Aorta (tissue), 5 donors: ENCODE measurements around the gene ALOX12. TPM values are rescaled to one million over a fixed set of nuclear protein-coding genes. Genes with fewer than 3 reads are reported as not detected.
"Not testable (repeated sequence)": the region's sequence is repeated elsewhere in the genome, so short reads cannot be mapped to it uniquely, and the experiment has no call there.

Experiments
- ATAC-seq: fragments of 200-7000 bp; cut with Tn5 transposase; one replicate; pipeline ENCODE4 v1.9.1; 2022; ENCODE audit warnings: moderate library complexity; ENCODE audit not compliant: low FRiP score
- DNase-seq, 2 donors: peaks; one replicate each; pipeline ENCODE4 v3.0.0-alpha.2; 2020
- H3K27ac ChIP-seq, 2 donors: one replicate each; pipeline ENCODE4 v1.5.1; 2013; ENCODE audit warnings: low read length in 2 of 2, mild to moderate bottlenecking in 2 of 2, moderate library complexity in 2 of 2, control low read depth in 1 of 2, inconsistent platforms in 1 of 2, low read depth in 1 of 2
- H3K27me3 ChIP-seq, 2 donors: one replicate each; pipeline ENCODE4 v1.6.1; 2013; ENCODE audit warnings: control low read depth in 1 of 2, low read length in 1 of 2, mild to moderate bottlenecking in 1 of 2, moderate library complexity in 1 of 2; ENCODE audit not compliant: insufficient read depth in 2 of 2, control insufficient read depth in 1 of 2
- H3K36me3 ChIP-seq, 2 donors: one replicate each; pipeline ENCODE4 v1.6.1; 2013; ENCODE audit warnings: control low read depth in 1 of 2, low read length in 1 of 2, mild to moderate bottlenecking in 1 of 2; ENCODE audit not compliant: insufficient read depth in 2 of 2, control insufficient read depth in 1 of 2
- H3K4me1 ChIP-seq, 2 donors: one replicate each; pipeline ENCODE4 v1.6.1; 2013; ENCODE audit warnings: low read length in 2 of 2, control low read depth in 1 of 2, mild to moderate bottlenecking in 1 of 2, moderate library complexity in 1 of 2; ENCODE audit not compliant: insufficient read depth in 2 of 2, control insufficient read depth in 1 of 2
- H3K4me3 ChIP-seq, 2 donors: one replicate each; pipeline ENCODE4 v1.5.1; 2013; ENCODE audit warnings: low read length in 2 of 2, control low read depth in 1 of 2, mild to moderate bottlenecking in 1 of 2
- H3K9me3 ChIP-seq: one replicate; pipeline ENCODE4 v1.6.1; 2013; ENCODE audit warnings: mild to moderate bottlenecking, low read length; ENCODE audit not compliant: control insufficient read depth
- WGBS, 2 donors: extraction: QIAGEN DNeasy Blood & Tissue Kit; methylation state at CpG; one replicate each; pipeline ENCODE4 v1.1.7; 2013; 5-methylcytosine and 5-hydroxymethylcytosine counted together
- intact Hi-C, 2 donors: fragments of 100-400 bp; cut with DNase I; formaldehyde crosslinking; loops; one replicate each; pipeline versions ENCODE4 v1.14.2 to v1.15.0; 2022
- polyA plus RNA-seq, 2 donors: library from polyadenylated mRNA; stranded (reverse); fragments of 200-250 nt; gene quantifications; one replicate each; pipeline ENCODE4 v1.2.3, GENCODE V29; 2013
- total RNA-seq, 2 donors: library from RNA; stranded (reverse); fragmentation: NEBNext Ultra II Directional; extraction: Animal tissue kit (Norgen Biotek cat#: 25700); gene quantifications; one replicate each; pipeline ENCODE4 v1.2.1, GENCODE V29; 2021
- donor health status: healthy with polysubstance abuse.
- donor health status: Bipolar disorder and iron deficiency.
- donor health status: DM: no; HTN: no; CAD: no.
- donor health status: DM: no; HTN: no; CAD: no.
- donor health status: DM: yes; HTN: yes; CAD: no.

Gene ALOX12
- total and polyA plus RNA-seq, 4 donors: not detected

- intact Hi-C loops, H3K36me3 ChIP-seq, H3K27ac ChIP-seq, ATAC-seq, H3K9me3 ChIP-seq, DNase-seq, H3K4me1 ChIP-seq, H3K27me3 ChIP-seq, H3K4me3 ChIP-seq: not testable (repeated sequence)
- 90 to 93% methylated on average over 5 of the region's 5 CpGs for WGBS, 2 donors
These were observed 16.4 kb upstream of the ALOX12 start for GRCh38 chr17:6979440-6979839.

DNA sequence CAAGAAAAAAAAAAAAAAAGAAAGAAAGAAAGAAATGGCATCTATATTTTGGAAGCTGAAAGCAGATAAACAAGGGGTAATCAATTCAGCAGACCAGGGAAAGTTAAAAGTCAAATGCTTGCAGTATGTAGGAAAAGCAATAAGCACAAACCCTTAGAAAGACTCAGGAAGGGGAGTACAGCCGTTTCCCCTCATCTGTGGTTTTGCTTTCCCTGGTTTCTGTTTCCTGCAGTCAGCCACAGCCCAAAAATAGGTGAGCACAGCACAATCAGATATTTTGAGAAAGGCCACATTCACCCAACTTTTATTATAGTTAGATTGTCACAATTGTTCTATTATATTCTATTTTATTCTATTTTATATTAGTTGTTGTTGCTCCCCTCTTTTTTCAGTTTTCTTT is 14.4 kb upstream of the ALOX12 start:
- intact Hi-C loops: no loop called here
- WGBS, 2 donors: 47 to 50% methylated on average over 1 of the region's 1 CpG
- no peaks in the 10 kb centered on the region for H3K27me3 ChIP-seq
- H3K9me3 ChIP-seq: no peaks in the 10 kb centered on the region
- no peak overlapping the region for H3K27ac ChIP-seq
- DNase-seq (no peak), ATAC-seq (no peak)
- no peaks in the 10 kb centered on the region for H3K36me3 ChIP-seq
- H3K4me1 ChIP-seq: no peaks in the 10 kb centered on the region
- H3K4me3 ChIP-seq: no peak overlapping the region

DNA sequence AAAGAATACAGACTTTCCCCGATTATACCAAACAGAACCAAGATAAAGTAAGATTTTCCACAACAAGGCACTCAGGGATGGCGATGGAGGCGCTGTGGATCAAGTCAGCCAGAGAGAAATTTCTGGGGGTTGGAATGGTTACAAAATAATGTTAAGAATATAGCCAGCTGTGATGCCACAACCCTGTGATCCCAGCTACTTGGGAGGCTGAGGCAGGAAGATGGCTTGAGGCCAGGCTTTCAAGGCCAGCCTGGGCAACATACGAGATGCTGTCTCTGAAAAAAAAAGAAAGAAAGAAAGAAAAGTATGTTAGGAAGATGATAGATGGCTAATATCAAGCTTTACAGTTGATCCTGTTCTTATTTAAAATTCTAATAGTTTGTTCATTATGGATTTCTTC is 10.6 kb upstream of the ALOX12 start:
- H3K4me3 ChIP-seq: no peak overlapping the region
- no peaks in the 10 kb centered on the region for H3K27me3 ChIP-seq
- peaks cover 2% of the 10 kb centered on the region for H3K9me3 ChIP-seq
- WGBS, 2 donors: 56 to 64% methylated on average over 4 of the region's 4 CpGs
- no peak for DNase-seq
- H3K36me3 ChIP-seq: no peaks in the 10 kb centered on the region
- ATAC-seq: no peak
- intact Hi-C loops: no loop called here
- no peak overlapping the region for H3K27ac ChIP-seq
- H3K4me1 ChIP-seq: no peaks in the 10 kb centered on the region

DNA sequence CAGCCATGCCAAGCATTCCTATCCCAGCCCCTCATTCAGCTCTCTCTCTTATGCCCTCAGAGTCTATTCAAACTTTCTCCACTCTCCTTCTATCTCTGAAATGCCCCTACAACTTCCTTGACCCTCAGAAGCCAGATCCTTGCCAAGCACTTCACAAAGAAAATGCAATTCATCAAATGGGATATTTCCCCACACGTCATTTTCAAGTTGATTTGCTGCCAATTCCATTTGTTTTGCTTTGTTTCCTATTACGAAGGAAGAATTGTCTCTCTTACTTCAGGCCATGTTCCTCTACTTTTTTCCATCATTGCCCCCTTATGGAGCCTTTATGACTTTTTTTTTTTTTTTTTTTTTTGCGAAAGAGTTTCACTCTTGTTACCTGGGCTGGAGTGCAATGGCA is 9.2 kb upstream of the ALOX12 start:
- no peak for ATAC-seq
- DNase-seq: no peak

DNA sequence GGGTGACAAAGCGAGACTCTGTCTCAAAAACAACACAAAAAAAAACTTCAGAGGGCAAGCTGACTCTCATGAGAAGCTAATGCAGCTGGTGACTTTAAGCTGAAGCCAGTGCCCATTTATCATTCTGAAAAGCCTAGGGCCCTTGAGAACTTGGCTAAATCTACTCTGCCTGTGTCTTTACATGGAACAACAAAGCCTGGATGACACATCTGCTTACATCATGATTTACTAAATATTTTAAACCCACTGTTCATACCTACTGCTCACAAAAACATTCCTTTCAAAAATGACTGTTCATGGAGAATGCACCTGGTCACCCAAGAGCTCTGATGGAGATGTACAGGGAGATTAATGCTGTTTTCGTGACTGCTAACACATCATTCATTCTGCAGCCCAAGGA is 6.1 kb upstream of the ALOX12 start:
- ATAC-seq (no peak), DNase-seq (no peak)
- no peaks in the 10 kb centered on the region for H3K4me1 ChIP-seq
- H3K9me3 ChIP-seq: peaks cover 2% of the 10 kb centered on the region
- H3K36me3 ChIP-seq: no peaks in the 10 kb centered on the region
- no peaks in the 10 kb centered on the region for H3K27me3 ChIP-seq
- no peak overlapping the region for H3K4me3 ChIP-seq
- intact Hi-C loops: no loop called here
- WGBS, 2 donors: 58 to 71% methylated on average over 2 of the region's 2 CpGs
- no peak overlapping the region for H3K27ac ChIP-seq

More for the DNA sequence above, 9.2 kb upstream of the ALOX12 start:
- no peak overlapping the region for H3K27ac ChIP-seq
- H3K36me3 ChIP-seq: no peaks in the 10 kb centered on the region
- H3K27me3 ChIP-seq: no peaks in the 10 kb centered on the region
- H3K9me3 ChIP-seq: peaks cover 2% of the 10 kb centered on the region
- no peak overlapping the region for H3K4me3 ChIP-seq
- H3K4me1 ChIP-seq: no peaks in the 10 kb centered on the region
- WGBS, 2 donors: 38 to 40% methylated on average over 3 of the region's 3 CpGs
- intact Hi-C loops: no loop called here

DNA sequence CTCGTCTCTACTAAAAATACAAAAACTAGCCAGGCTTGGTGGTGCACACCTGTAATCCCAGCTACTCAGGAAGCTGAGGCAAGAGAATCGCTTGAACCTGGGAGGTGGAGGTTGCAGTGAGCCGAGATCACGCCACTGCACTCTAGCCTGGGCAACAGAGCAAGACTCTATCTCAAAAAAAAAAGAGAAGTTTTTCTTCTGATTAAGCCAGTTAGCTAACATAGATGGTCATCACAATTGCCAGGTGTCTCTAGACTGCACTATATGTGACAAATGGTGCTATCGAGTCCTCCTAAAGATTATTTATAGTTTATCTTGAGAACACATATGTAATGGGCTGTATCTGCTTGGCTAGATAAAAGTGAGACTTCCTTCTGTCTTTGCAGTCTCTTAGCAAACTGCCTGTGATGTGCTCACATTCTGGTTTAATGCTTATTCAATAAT is 2.2 kb upstream of the ALOX12 start:
- ATAC-seq, intact Hi-C loops, H3K27ac ChIP-seq, H3K36me3 ChIP-seq, H3K9me3 ChIP-seq, DNase-seq, H3K4me1 ChIP-seq, H3K27me3 ChIP-seq, H3K4me3 ChIP-seq: not testable (repeated sequence)
- WGBS, 2 donors: 62 to 68% methylated on average over 5 of the region's 5 CpGs

GRCh38 chr17:6994118-6994598 is 1.7 kb upstream of the ALOX12 start:
- Histone ChIP-seq H3K4me1 (no peaks in the 10 kb centered on the region), H3K4me3 (no peak overlapping the region), H3K27me3 (no peaks in the 10 kb centered on the region), H3K9me3 (no peaks in the 10 kb centered on the region), H3K27ac (no peak overlapping the region), H3K36me3 (no peaks in the 10 kb centered on the region)
- intact Hi-C loops: no loop called here
- DNase-seq (no peak), ATAC-seq (no peak)
- 64 to 67% methylated on average over 10 of the region's 10 CpGs for WGBS, 2 donors

DNA sequence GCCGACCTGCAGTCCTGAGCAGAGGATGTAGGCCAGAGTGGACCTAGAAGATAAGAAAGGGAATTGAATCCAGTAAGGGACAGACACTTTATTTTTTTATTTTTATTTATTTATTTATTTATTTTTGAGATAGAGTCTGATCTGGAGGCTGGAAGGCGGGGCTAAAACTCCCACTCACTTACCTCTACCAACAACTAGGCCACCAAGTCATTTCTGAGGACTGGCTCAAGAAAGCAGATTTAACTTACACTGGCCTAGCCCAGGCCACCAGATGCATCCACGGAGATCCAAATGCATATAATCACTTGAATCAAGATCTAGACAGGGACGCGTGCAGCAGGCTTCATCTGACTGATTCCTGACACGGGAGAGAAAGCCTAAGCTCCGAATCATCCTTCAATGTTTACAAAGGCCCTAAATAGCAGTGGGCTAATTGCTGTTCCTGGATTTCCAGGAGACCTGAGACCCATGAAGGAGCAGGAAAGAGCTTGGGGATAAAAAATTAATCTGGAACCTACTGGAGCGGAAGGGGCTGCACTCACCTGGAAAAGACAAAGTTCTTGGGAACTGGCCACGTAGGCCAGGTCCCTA is 1.1 kb upstream of the ALOX12 start:
- 87 to 90% methylated on average over 9 of the region's 9 CpGs for WGBS, 2 donors

GRCh38 chr17:6996256-6997011 is 585 bp downstream of the ALOX12 start:
- no peaks in the 10 kb centered on the region for H3K27me3 ChIP-seq
- no peaks in the 10 kb centered on the region for H3K9me3 ChIP-seq
- H3K4me3 ChIP-seq: no peak overlapping the region
- H3K27ac ChIP-seq: no peak overlapping the region
- intact Hi-C loops: no loop called here
- no peak for DNase-seq
- H3K36me3 ChIP-seq: peaks cover 0 to 2% of the 10 kb centered on the region in 2 donors
- no peaks in the 10 kb centered on the region for H3K4me1 ChIP-seq
- peak; percentile 6 for ATAC-seq
- WGBS, 2 donors: 50 to 64% methylated on average over 47 to 58 of the region's 58 CpGs

More for the DNA sequence above, 1.1 kb upstream of the ALOX12 start:
- no peaks in the 10 kb centered on the region for H3K36me3 ChIP-seq
- H3K4me3 ChIP-seq: no peak overlapping the region
- no peak overlapping the region for H3K27ac ChIP-seq
- ATAC-seq (no peak), DNase-seq (no peak)
- no peaks in the 10 kb centered on the region for H3K4me1 ChIP-seq
- no peaks in the 10 kb centered on the region for H3K27me3 ChIP-seq
- intact Hi-C loops: no loop called here
- H3K9me3 ChIP-seq: no peaks in the 10 kb centered on the region
